Activated naive CD8-positive, alpha-beta T cell treated with anti-CD3 and anti-CD28 coated beads, Interleukin-2, amount 10 ng/mL, durations not matched to agents 7 days and 5 days (primary cell): ENCODE results near the gene MAP3K20. TPM values are rescaled to one million over a fixed set of nuclear protein-coding genes. Genes with fewer than 3 reads are reported as not detected.
"Not testable (repeated sequence)": the region's sequence is repeated elsewhere in the genome, so short reads cannot be mapped to it uniquely, and the experiment has no call there.

ENCODE experiments used
- ATAC-seq: fragments of 150-1000 bp; cut with Tn5 transposase; one replicate; pipeline ENCODE4 v1.10.0; 2021; ENCODE audit warnings: low read depth, moderate library complexity
- POLR2A ChIA-PET: fragments of 350-600 bp; sonication (Branson Sonifier 250); formaldehyde crosslinking; loops from one replicate; lab custom pipeline; 2021; ENCODE audit warnings: antibody characterized with exemption; lab: Charles Lee
- DNase-seq: peaks from one replicate; pipeline ENCODE4 v3.0.0; 2021
- H3K27ac Mint-ChIP-seq: one replicate; pipeline ENCODE4 v1.8.0; 2022; ENCODE audit warnings: mild to moderate bottlenecking, mixed read lengths
- H3K27me3 Mint-ChIP-seq: one replicate; pipeline ENCODE4 v1.8.0; 2022; ENCODE audit warnings: mild to moderate bottlenecking, moderate library complexity, mixed read lengths
- H3K36me3 Mint-ChIP-seq: one replicate; pipeline ENCODE4 v1.8.0; 2021; ENCODE audit warnings: mild to moderate bottlenecking, mixed read lengths
- H3K4me1 Mint-ChIP-seq: one replicate; pipeline ENCODE4 v1.8.0; 2021; ENCODE audit warnings: mixed read lengths
- H3K4me3 Mint-ChIP-seq: one replicate; pipeline ENCODE4 v1.8.0; 2022; ENCODE audit warnings: mild to moderate bottlenecking, moderate library complexity, mixed read lengths
- H3K9me3 Mint-ChIP-seq: one replicate; pipeline ENCODE4 v1.8.0; 2021; ENCODE audit warnings: mixed read lengths
- total RNA-seq, 2 experiments: library from RNA; stranded (reverse); gene quantifications; one replicate each; pipeline ENCODE4 v1.2.3, GENCODE V29; 2021

MAP3K20 gene
- total RNA-seq, 2 experiments from 2014 or later = 11.8 to 14.9 TPM

GRCh38 chr2:173291412-173291811 lies 215.8 kb downstream of the MAP3K20 start:
- no peak for DNase-seq
- Mint-ChIP-seq H3K27ac (no peak overlapping the region), H3K36me3 (no peaks in the 10 kb centered on the region), H3K9me3 (peaks cover 3% of the 10 kb centered on the region), H3K4me3 (no peak overlapping the region), H3K4me1 (peaks cover 4% of the 10 kb centered on the region), H3K27me3 (no peaks in the 10 kb centered on the region)
- POLR2A ChIA-PET = no interaction called here
- no peak for ATAC-seq

GRCh38 chr2:173296235-173296634 lies 220.6 kb downstream of the MAP3K20 start:
- POLR2A ChIA-PET = no interaction called here
- Mint-ChIP-seq H3K36me3 (peaks cover 3% of the 10 kb centered on the region), H3K9me3 (peaks cover 7% of the 10 kb centered on the region), H3K27ac (no peak overlapping the region), H3K27me3 (peaks cover 5% of the 10 kb centered on the region), H3K4me3 (no peak overlapping the region), H3K4me1 (peaks cover 4% of the 10 kb centered on the region)
- no peak for ATAC-seq
- no peak for DNase-seq

- no peak for DNase-seq
- H3K36me3 Mint-ChIP-seq = peaks cover 3% of the 10 kb centered on the region
- peaks cover 10% of the 10 kb centered on the region for H3K9me3 Mint-ChIP-seq
- H3K4me1 Mint-ChIP-seq = peaks cover 4% of the 10 kb centered on the region
- no peak for ATAC-seq
- POLR2A ChIA-PET = no interaction called here
- H3K27me3 Mint-ChIP-seq = peaks cover 5% of the 10 kb centered on the region
- H3K4me3 Mint-ChIP-seq = no peak overlapping the region
- H3K27ac Mint-ChIP-seq = no peak overlapping the region
Measured at GRCh38 chr2:173298536-173299097, 223.0 kb downstream of the MAP3K20 start.

GRCh38 chr2:173299764-173300163 lies 224.1 kb downstream of the MAP3K20 start:
- no peak for DNase-seq
- Mint-ChIP-seq H3K4me1 (peaks cover 4% of the 10 kb centered on the region), H3K4me3 (no peak overlapping the region), H3K27ac (no peak overlapping the region), H3K27me3 (peaks cover 5% of the 10 kb centered on the region), H3K9me3 (peaks cover 10% of the 10 kb centered on the region), H3K36me3 (peaks cover 3% of the 10 kb centered on the region)
- ATAC-seq = no peak
- POLR2A ChIA-PET = no interaction called here

- no peak overlapping the region for H3K4me3 Mint-ChIP-seq
- H3K27me3 Mint-ChIP-seq = peaks cover 5% of the 10 kb centered on the region
- peaks cover 4% of the 10 kb centered on the region for H3K4me1 Mint-ChIP-seq
- no peak for DNase-seq
- H3K9me3 Mint-ChIP-seq = peaks cover 10% of the 10 kb centered on the region
- POLR2A ChIA-PET = no interaction called here
- no peak for ATAC-seq
- H3K27ac Mint-ChIP-seq = no peak overlapping the region
- H3K36me3 Mint-ChIP-seq = peaks cover 3% of the 10 kb centered on the region
Measured at GRCh38 chr2:173300458-173300857, 224.8 kb downstream of the MAP3K20 start.

GRCh38 chr2:173301549-173301948 lies 225.9 kb downstream of the MAP3K20 start:
- POLR2A ChIA-PET, DNase-seq, H3K27me3 Mint-ChIP-seq, H3K4me3 Mint-ChIP-seq, H3K4me1 Mint-ChIP-seq, ATAC-seq, H3K27ac Mint-ChIP-seq, H3K36me3 Mint-ChIP-seq, H3K9me3 Mint-ChIP-seq: not testable (repeated sequence)

GRCh38 chr2:173305303-173305702 lies 229.7 kb downstream of the MAP3K20 start:
- peaks cover 6% of the 10 kb centered on the region for H3K9me3 Mint-ChIP-seq
- POLR2A ChIA-PET = no interaction called here
- DNase-seq = no peak

GRCh38 chr2:173307293-173307692 lies 231.6 kb downstream of the MAP3K20 start:
- POLR2A ChIA-PET = no interaction called here
- no peak for ATAC-seq
- Mint-ChIP-seq H3K9me3 (no peaks in the 10 kb centered on the region), H3K27me3 (no peaks in the 10 kb centered on the region), H3K4me3 (no peak overlapping the region), H3K27ac (no peak overlapping the region), H3K4me1 (no peaks in the 10 kb centered on the region), H3K36me3 (no peaks in the 10 kb centered on the region)
- DNase-seq = no peak

More at GRCh38 chr2:173305303-173305702, 229.7 kb downstream of the MAP3K20 start:
- Mint-ChIP-seq H3K27me3 (no peaks in the 10 kb centered on the region), H3K27ac (no peak overlapping the region), H3K4me3 (no peak overlapping the region), H3K4me1 (no peaks in the 10 kb centered on the region), H3K36me3 (no peaks in the 10 kb centered on the region)
- ATAC-seq = no peak

- ATAC-seq, H3K4me3 Mint-ChIP-seq, H3K4me1 Mint-ChIP-seq, DNase-seq, H3K9me3 Mint-ChIP-seq, H3K36me3 Mint-ChIP-seq, POLR2A ChIA-PET, H3K27me3 Mint-ChIP-seq, H3K27ac Mint-ChIP-seq: not testable (repeated sequence)
Measured at GRCh38 chr2:173309370-173309769, 233.7 kb downstream of the MAP3K20 start.

- ATAC-seq (no peak), DNase-seq (no peak)
- H3K36me3 Mint-ChIP-seq = no peaks in the 10 kb centered on the region
- H3K27me3 Mint-ChIP-seq = peaks cover 13% of the 10 kb centered on the region
- H3K27ac Mint-ChIP-seq = no peak overlapping the region
- H3K4me1 Mint-ChIP-seq = no peaks in the 10 kb centered on the region
- POLR2A ChIA-PET = no interaction called here
- no peak overlapping the region for H3K4me3 Mint-ChIP-seq
- no peaks in the 10 kb centered on the region for H3K9me3 Mint-ChIP-seq
Measured at GRCh38 chr2:173311844-173312606, 236.4 kb downstream of the MAP3K20 start.
